ENCODE data around the gene SPON1. TPM values are rescaled to one million over a fixed set of nuclear protein-coding genes. Genes with fewer than 3 reads are reported as not detected.

SPON1 gene
- total RNA-seq, 1 experiment from 2014 or later, result 0.20 TPM

- H3K79me2 ChIP-seq (ENCODE audit: insufficient read depth, low read length), result no peaks in the 10 kb centered on the region
- no peaks in the 10 kb centered on the region for H3K27me3 ChIP-seq (ENCODE audit: insufficient read depth, low read length)
- H3K14ac ChIP-seq (ENCODE audit: insufficient read depth, low read length), result no peak overlapping the region
- no peak overlapping the region for H2BK12ac ChIP-seq (ENCODE audit: insufficient read length, low read depth, low read length)
- H2BK5ac ChIP-seq (ENCODE audit: insufficient read length, low read length), result no peak overlapping the region
- no peaks in the 10 kb centered on the region for H3K79me1 ChIP-seq (ENCODE audit: insufficient read depth, low read depth, low read length, poor library complexity, severe bottlenecking)
- Mint-ChIP-seq H3K27ac (no peak overlapping the region), H3K36me3 (ENCODE audit: insufficient read depth in 1 of 3, low read depth in 3 of 3) (peaks cover 0 to 10% (median 2%) of the 10 kb centered on the region in 3 experiments; a peak in 4 of 7 replicates), H3K4me3 (no peak overlapping the region), H3K9me3 (peaks cover 12 to 15% of the 10 kb centered on the region in 2 experiments; a peak in 4 of 5 replicates), H3K4me1 (no peaks in the 10 kb centered on the region), H3K27me3 (ENCODE audit: low read depth) (no peaks in the 10 kb centered on the region)
- H3K23me2 ChIP-seq (ENCODE audit: insufficient read length, low read depth, low read length, poor library complexity, severe bottlenecking), result no peaks in the 10 kb centered on the region
- no peak overlapping the region for H2AK5ac ChIP-seq (ENCODE audit: insufficient read length, low read length)
- H2BK20ac ChIP-seq (ENCODE audit: low read depth, low read length, poor library complexity, severe bottlenecking), result no peak overlapping the region
- H3K4ac ChIP-seq (ENCODE audit: low read depth, low read length), result no peak overlapping the region
- no peak overlapping the region for H3K4me2 ChIP-seq (ENCODE audit: insufficient read depth, insufficient read length, low read length)
- TF ChIP-seq CTCF (conservative IDR thresholded peaks at IDR 0.05), result no peak
- H2AFZ ChIP-seq (ENCODE audit: low read length), result no peak overlapping the region
- H3T11ph ChIP-seq (ENCODE audit: low read length), result no peak overlapping the region
- no peak overlapping the region for H2BK15ac ChIP-seq (ENCODE audit: low read depth, low read length)
- H3K56ac ChIP-seq (ENCODE audit: insufficient read length, low read depth, low read length), result no peak overlapping the region
- no peak overlapping the region for H2BK120ac ChIP-seq (ENCODE audit: low read depth, low read length, poor library complexity, severe bottlenecking)
- H4K20me1 ChIP-seq (ENCODE audit: control insufficient read depth, insufficient read depth, insufficient read length), result no peaks in the 10 kb centered on the region
- H4K5ac ChIP-seq (ENCODE audit: insufficient read length, low read depth, low read length), result no peak overlapping the region
- H4K8ac ChIP-seq (replicated peaks; ENCODE audit: insufficient read length, low read depth, low read length), result no peak overlapping the region
- no peak overlapping the region for H3K23ac ChIP-seq (ENCODE audit: insufficient read length, low read depth, low read length)
- H3K18ac ChIP-seq (ENCODE audit: insufficient read length, low read depth, low read length), result no peak overlapping the region
- no peaks in the 10 kb centered on the region for H3K9me3 ChIP-seq (ENCODE audit: control insufficient read depth, low read depth, low read length)
- H3K27ac ChIP-seq (ENCODE audit: insufficient read length, low read depth, low read length), result no peak overlapping the region
- no peak overlapping the region for H3K9ac ChIP-seq (ENCODE audit: extremely low read depth, insufficient read length, low read length)
- DNase-seq, result no peak
- H4K91ac ChIP-seq (ENCODE audit: insufficient read length, low read depth, low read length), result no peak overlapping the region
- H3K4me1 ChIP-seq (ENCODE audit: insufficient read depth, low read length), result no peaks in the 10 kb centered on the region
Measured at GRCh38 chr11:13999704-14000103, 37.2 kb downstream of the SPON1 start.

Measured in H9 (cell line).